ENCODE results near the gene LRRC3. TPM values are rescaled to one million over a fixed set of nuclear protein-coding genes. Genes with fewer than 3 reads are reported as not detected.

Gene LRRC3
- total RNA-seq, 2 donors from 2014 or later = 6.5 to 8.3 TPM

- no peaks in the 10 kb centered on the region for H3K27me3 ChIP-seq (replicated peaks; ENCODE audit: insufficient read depth)
- DNase-seq (ENCODE audit: low spot score) (no peak), ATAC-seq (ENCODE audit: insufficient number of reproducible peaks, low FRiP score, low read depth) (no peak)
- peaks cover 0 to 6% of the 10 kb centered on the region in 2 donors for H3K4me1 ChIP-seq (ENCODE audit: control insufficient read depth in 1 of 2, low read depth in 2 of 2)
- no peak overlapping the region for H3K27ac ChIP-seq
- no peaks in the 10 kb centered on the region for H3K36me3 ChIP-seq
- no peak overlapping the region for H3K4me3 ChIP-seq
- no peak for TF ChIP-seq CTCF (IDR thresholded peaks at IDR 0.05)
- no peaks in the 10 kb centered on the region for H3K9me3 ChIP-seq
Observed at GRCh38 chr21:44508711-44509445, 53.6 kb downstream of the LRRC3 start.

DNA sequence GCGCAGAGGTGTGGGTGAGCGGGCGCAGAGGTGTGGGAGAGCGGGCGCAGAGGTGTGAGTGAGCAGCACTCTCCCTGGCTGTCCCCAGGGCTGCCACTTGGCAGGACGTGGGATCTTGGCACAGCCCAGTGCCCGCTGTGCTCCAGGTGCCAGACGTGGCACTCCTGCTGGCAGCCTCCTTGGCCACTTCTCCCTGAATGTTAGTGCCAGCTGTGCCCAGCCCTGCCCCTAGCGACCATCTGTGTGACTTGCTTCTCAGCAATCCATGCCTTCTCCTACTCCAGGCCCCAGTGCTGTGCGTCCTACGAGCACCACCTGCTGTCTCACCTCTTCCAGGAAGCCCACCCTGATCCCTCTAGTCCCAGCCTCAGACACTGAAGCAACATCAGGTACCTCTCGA lies 54.2 kb downstream of the LRRC3 start:
- H3K4me3 ChIP-seq = no peak overlapping the region
- no peaks in the 10 kb centered on the region for H3K27me3 ChIP-seq (replicated peaks; ENCODE audit: insufficient read depth)
- ATAC-seq (ENCODE audit: insufficient number of reproducible peaks, low FRiP score, low read depth) (no peak), DNase-seq (ENCODE audit: low spot score) (no peak)
- TF ChIP-seq CTCF (IDR thresholded peaks at IDR 0.05) = no peak
- peaks cover 0 to 6% of the 10 kb centered on the region in 2 donors for H3K4me1 ChIP-seq (ENCODE audit: control insufficient read depth in 1 of 2, low read depth in 2 of 2)
- H3K9me3 ChIP-seq = no peaks in the 10 kb centered on the region
- H3K36me3 ChIP-seq = no peaks in the 10 kb centered on the region
- no peak overlapping the region for H3K27ac ChIP-seq

DNA sequence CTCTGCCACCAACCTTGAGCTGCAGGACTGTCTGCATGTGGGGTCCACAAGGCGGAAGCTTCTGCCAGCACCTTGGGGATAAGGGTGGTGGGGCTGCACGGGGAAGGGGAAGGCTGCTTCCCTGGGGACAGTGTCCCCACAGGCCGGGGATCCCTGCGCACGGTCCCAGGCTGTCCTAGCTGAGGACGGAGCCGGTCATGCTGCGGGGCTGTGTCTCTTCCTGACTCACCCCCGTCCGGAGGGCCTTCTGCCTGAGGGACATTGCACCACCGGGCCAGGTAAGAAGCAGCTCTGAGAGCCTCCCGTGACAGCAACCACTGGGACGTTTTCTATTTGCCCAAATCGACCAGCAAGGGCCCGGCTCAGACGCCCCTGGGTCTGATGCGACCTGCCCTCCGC lies 54.8 kb downstream of the LRRC3 start:
- Histone ChIP-seq H3K27me3 (replicated peaks; ENCODE audit: insufficient read depth) (no peaks in the 10 kb centered on the region), H3K9me3 (no peaks in the 10 kb centered on the region), H3K4me1 (ENCODE audit: control insufficient read depth in 1 of 2, low read depth in 2 of 2) (peaks cover 0 to 6% of the 10 kb centered on the region in 2 donors), H3K4me3 (no peak overlapping the region), H3K27ac (no peak overlapping the region), H3K36me3 (no peaks in the 10 kb centered on the region)
- ATAC-seq (ENCODE audit: insufficient number of reproducible peaks, low FRiP score, low read depth) (no peak), DNase-seq (ENCODE audit: low spot score) (no peak)
- TF ChIP-seq CTCF (IDR thresholded peaks at IDR 0.05) = no peak

- peak; percentile 54 for TF ChIP-seq CTCF (IDR thresholded peaks at IDR 0.05)
- H3K27ac ChIP-seq = no peak overlapping the region
- H3K4me1 ChIP-seq (ENCODE audit: control insufficient read depth in 1 of 2, low read depth in 2 of 2) = peaks cover 0 to 6% of the 10 kb centered on the region in 2 donors
- H3K9me3 ChIP-seq = no peaks in the 10 kb centered on the region
- DNase-seq (ENCODE audit: low spot score) = no peak
- no peaks in the 10 kb centered on the region for H3K27me3 ChIP-seq (replicated peaks; ENCODE audit: insufficient read depth)
- H3K36me3 ChIP-seq = no peaks in the 10 kb centered on the region
- H3K4me3 ChIP-seq = no peak overlapping the region
- ATAC-seq (ENCODE audit: insufficient number of reproducible peaks, low FRiP score, low read depth) = no peak
Observed at GRCh38 chr21:44510508-44511218, 55.4 kb downstream of the LRRC3 start.

- H3K9me3 ChIP-seq = no peaks in the 10 kb centered on the region
- DNase-seq (ENCODE audit: low spot score) (no peak), ATAC-seq (ENCODE audit: insufficient number of reproducible peaks, low FRiP score, low read depth) (no peak)
- no peak overlapping the region for H3K4me3 ChIP-seq
- no peak overlapping the region for H3K27ac ChIP-seq
- no peaks in the 10 kb centered on the region for H3K36me3 ChIP-seq
- no peak for TF ChIP-seq CTCF (IDR thresholded peaks at IDR 0.05)
- peaks cover 0 to 6% of the 10 kb centered on the region in 2 donors for H3K4me1 ChIP-seq (ENCODE audit: control insufficient read depth in 1 of 2, low read depth in 2 of 2)
- H3K27me3 ChIP-seq (replicated peaks; ENCODE audit: insufficient read depth) = no peaks in the 10 kb centered on the region
Observed at GRCh38 chr21:44511219-44511937, 56.1 kb downstream of the LRRC3 start.
